Smooth muscle cell (in vitro differentiated cells): ENCODE results near the gene TMEM132C. TPM values are rescaled to one million over a fixed set of nuclear protein-coding genes. Genes with fewer than 3 reads are reported as not detected.

Experiments used
- DNase-seq: peaks from one replicate; lab custom pipeline; 2025; ENCODE audit not compliant: unreplicated experiment; lab: John Stamatoyannopoulos, UW
- H2AFZ ChIP-seq: fragments of 200-600 bp; sonication (generic); 2 replicates; pipeline ENCODE4 v1.6.0; 2016; ENCODE audit warnings: antibody characterized with exemption, low read depth, mild to moderate bottlenecking
- H3F3A ChIP-seq: fragments of 200-600 bp; sonication (generic); 2 replicates; pipeline ENCODE4 v1.6.0; 2017; ENCODE audit warnings: antibody characterized with exemption, low read depth
- H3K27ac ChIP-seq: fragments of 200-600 bp; sonication (generic); 2 replicates; pipeline ENCODE4 v1.5.1; 2016; ENCODE audit warnings: low read depth, mild to moderate bottlenecking
- H3K27me3 ChIP-seq: fragments of 200-600 bp; sonication (generic); 2 replicates; pipeline ENCODE4 v1.6.1; 2016; ENCODE audit warnings: low read depth, mild to moderate bottlenecking
- H3K36me3 ChIP-seq: fragments of 200-600 bp; sonication (generic); 2 replicates; pipeline ENCODE4 v1.5.1; 2016; ENCODE audit warnings: low read depth
- H3K4me1 ChIP-seq: fragments of 200-600 bp; sonication (generic); 2 replicates; pipeline ENCODE4 v1.5.1; 2016; ENCODE audit warnings: low read depth
- H3K4me2 ChIP-seq: fragments of 200-600 bp; sonication (generic); 2 replicates; pipeline ENCODE4 v1.6.0; 2016; ENCODE audit warnings: mild to moderate bottlenecking
- H3K4me3 ChIP-seq: fragments of 200-600 bp; sonication (generic); 2 replicates; pipeline ENCODE4 v1.5.1; 2016; ENCODE audit warnings: mild to moderate bottlenecking
- H3K79me2 ChIP-seq: fragments of 200-600 bp; sonication (generic); 2 replicates; pipeline ENCODE4 v1.6.0; 2016; ENCODE audit warnings: low read depth, mild to moderate bottlenecking
- H3K9ac ChIP-seq: fragments of 200-600 bp; sonication (generic); 2 replicates; pipeline ENCODE4 v1.6.0; 2016; ENCODE audit warnings: low read depth
- H3K9me3 ChIP-seq: fragments of 200-600 bp; sonication (generic); replicated peaks from 2 replicates; pipeline ENCODE4 v1.5.1; 2016; ENCODE audit warnings: low read depth
- H4K20me1 ChIP-seq: fragments of 200-600 bp; sonication (generic); 2 replicates; pipeline ENCODE4 v1.6.0; 2016; ENCODE audit warnings: low read depth
- CTCF ChIP-seq: fragments of 200-600 bp; sonication (generic); IDR thresholded peaks from 2 replicates; pipeline ENCODE4 v1.5.1; 2017; ENCODE audit warnings: borderline replicate concordance, mild to moderate bottlenecking, antibody characterized with exemption; ENCODE audit not compliant: insufficient read depth, poor library complexity, severe bottlenecking
- WGBS: methylation state at CpG from one replicate; pipeline ENCODE4 v1.1.7; 2016; ENCODE audit warnings: low lambda C conversion rate; 5-methylcytosine and 5-hydroxymethylcytosine counted together
- polyA plus RNA-seq: library from polyadenylated mRNA; unstranded; fragments of >200 nt; fragmentation: Nextera tagmentation; extraction: Ambion mirVana; gene quantifications from 2 replicates; pipeline ENCODE4 v1.2.1, GENCODE V29; 2016
- total RNA-seq: library from RNA; depleted of rRNA; stranded (reverse); fragments of >200 nt; gene quantifications from 2 replicates; pipeline ENCODE4 v1.2.3, GENCODE V29; 2014

Gene TMEM132C
- total and polyA plus RNA-seq, 2 experiments from 2014 or later, result 0.49 to 0.77 TPM

DNA sequence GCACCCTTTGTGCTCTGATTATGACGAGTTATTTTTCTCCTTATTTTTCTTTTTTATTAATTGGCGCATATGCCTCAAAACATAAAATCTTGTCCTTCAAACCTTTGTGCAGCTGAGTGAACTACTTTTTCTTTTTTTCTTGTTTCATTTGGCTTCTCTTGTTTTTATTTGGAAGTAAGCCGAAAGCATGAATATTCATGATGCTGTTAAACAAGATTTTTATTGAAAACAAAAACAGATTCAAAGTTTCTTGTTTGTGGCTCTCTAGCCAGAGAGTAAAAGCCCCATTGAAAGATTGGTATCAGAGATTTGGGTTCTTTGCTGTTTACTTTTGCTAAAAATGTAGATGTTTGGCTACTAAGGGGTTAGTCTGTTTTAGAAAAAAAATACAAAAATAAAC, 183.8 kb downstream of the TMEM132C start:
- Histone ChIP-seq H3K27ac (no peak overlapping the region), H4K20me1 (no peaks in the 10 kb centered on the region), H2AFZ (no peak overlapping the region), H3K79me2 (no peaks in the 10 kb centered on the region), H3K9ac (no peak overlapping the region), H3K4me1 (no peaks in the 10 kb centered on the region), H3K9me3 (no peaks in the 10 kb centered on the region), H3K4me3 (no peak overlapping the region), H3K4me2 (no peak overlapping the region), H3K36me3 (no peaks in the 10 kb centered on the region), H3K27me3 (no peaks in the 10 kb centered on the region), H3F3A (no peaks in the 10 kb centered on the region)
- TF ChIP-seq CTCF, result no peak
- WGBS, result 92% methylated on average over 3 of the region's 3 CpGs
- DNase-seq, result no peak

- H3K27me3 ChIP-seq, result no peaks in the 10 kb centered on the region
- WGBS, result 51% methylated on average over 5 of the region's 5 CpGs
- no peaks in the 10 kb centered on the region for H3F3A ChIP-seq
- no peak overlapping the region for H3K4me3 ChIP-seq
- H3K9ac ChIP-seq, result no peak overlapping the region
- H2AFZ ChIP-seq, result no peak overlapping the region
- H3K4me2 ChIP-seq, result no peak overlapping the region
- H4K20me1 ChIP-seq, result no peaks in the 10 kb centered on the region
- H3K9me3 ChIP-seq, result no peaks in the 10 kb centered on the region
- no peaks in the 10 kb centered on the region for H3K79me2 ChIP-seq
- no peaks in the 10 kb centered on the region for H3K36me3 ChIP-seq
- no peak for DNase-seq
- TF ChIP-seq CTCF, result no peak
- H3K27ac ChIP-seq, result no peak overlapping the region
- H3K4me1 ChIP-seq, result peaks cover 6% of the 10 kb centered on the region
These were observed 188.9 kb downstream of the TMEM132C start for GRCh38 chr12:128455851-128456250.

GRCh38 chr12:128456922-128457321, 190.0 kb downstream of the TMEM132C start:
- Histone ChIP-seq H3K4me3 (no peak overlapping the region), H3K9ac (no peak overlapping the region), H3K79me2 (no peaks in the 10 kb centered on the region), H3F3A (no peaks in the 10 kb centered on the region), H3K27ac (no peak overlapping the region), H3K9me3 (no peaks in the 10 kb centered on the region), H3K36me3 (no peaks in the 10 kb centered on the region), H4K20me1 (no peaks in the 10 kb centered on the region), H2AFZ (no peak overlapping the region), H3K4me1 (peaks cover 6% of the 10 kb centered on the region), H3K4me2 (no peak overlapping the region), H3K27me3 (no peaks in the 10 kb centered on the region)
- DNase-seq, result no peak
- TF ChIP-seq CTCF, result no peak
- WGBS, result 96% methylated on average over 3 of the region's 3 CpGs

GRCh38 chr12:128458301-128458974, 191.5 kb downstream of the TMEM132C start:
- Histone ChIP-seq H3K4me3 (no peak overlapping the region), H3F3A (no peaks in the 10 kb centered on the region), H3K4me1 (peaks cover 6% of the 10 kb centered on the region), H3K9me3 (no peaks in the 10 kb centered on the region), H3K9ac (no peak overlapping the region), H3K36me3 (no peaks in the 10 kb centered on the region), H3K27ac (no peak overlapping the region), H3K27me3 (no peaks in the 10 kb centered on the region), H3K4me2 (no peak overlapping the region), H2AFZ (no peak overlapping the region), H4K20me1 (no peaks in the 10 kb centered on the region), H3K79me2 (no peaks in the 10 kb centered on the region)
- no peak for DNase-seq
- 66% methylated on average over 8 of the region's 8 CpGs for WGBS
- TF ChIP-seq CTCF, result no peak
